ENCODE data around the gene FURIN.
A peak's percentile ranks its signal among the peaks of the same experiment; 100 is the strongest.

FURIN gene

DNA sequence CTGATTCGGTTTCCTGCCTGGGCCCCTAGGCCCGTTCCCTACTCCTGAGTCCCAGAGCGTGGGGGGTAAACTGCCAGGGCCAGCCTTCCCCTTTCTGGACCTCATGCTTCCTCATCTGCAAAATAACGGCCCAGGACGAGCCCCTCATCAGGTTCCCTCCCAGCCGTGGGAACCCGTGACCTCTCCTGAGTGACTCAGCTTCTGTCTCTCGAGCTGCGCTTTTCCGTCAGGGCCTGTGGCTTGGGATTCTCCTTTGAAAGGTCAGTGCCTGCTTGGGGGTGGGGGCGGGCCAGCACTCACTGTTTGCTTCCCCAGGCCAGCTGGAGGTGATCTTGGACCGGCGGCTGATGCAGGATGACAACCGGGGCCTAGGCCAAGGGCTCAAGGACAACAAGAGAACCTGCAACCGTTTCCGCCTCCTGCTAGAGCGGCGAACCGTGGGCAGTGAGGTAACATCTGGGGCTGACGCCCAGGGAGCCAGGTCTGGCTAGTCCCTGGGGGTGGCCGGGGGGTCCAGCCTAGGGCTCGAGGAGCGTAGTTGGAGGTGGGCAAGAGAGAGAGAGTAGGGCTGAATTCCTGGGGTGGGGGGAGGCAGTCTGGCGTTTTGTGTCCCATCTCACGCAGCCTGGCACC is 47.5 kb downstream of the FURIN start:
- POLR2A ChIA-PET, result no interaction called here
- TF ChIP-seq, protein P1, sequence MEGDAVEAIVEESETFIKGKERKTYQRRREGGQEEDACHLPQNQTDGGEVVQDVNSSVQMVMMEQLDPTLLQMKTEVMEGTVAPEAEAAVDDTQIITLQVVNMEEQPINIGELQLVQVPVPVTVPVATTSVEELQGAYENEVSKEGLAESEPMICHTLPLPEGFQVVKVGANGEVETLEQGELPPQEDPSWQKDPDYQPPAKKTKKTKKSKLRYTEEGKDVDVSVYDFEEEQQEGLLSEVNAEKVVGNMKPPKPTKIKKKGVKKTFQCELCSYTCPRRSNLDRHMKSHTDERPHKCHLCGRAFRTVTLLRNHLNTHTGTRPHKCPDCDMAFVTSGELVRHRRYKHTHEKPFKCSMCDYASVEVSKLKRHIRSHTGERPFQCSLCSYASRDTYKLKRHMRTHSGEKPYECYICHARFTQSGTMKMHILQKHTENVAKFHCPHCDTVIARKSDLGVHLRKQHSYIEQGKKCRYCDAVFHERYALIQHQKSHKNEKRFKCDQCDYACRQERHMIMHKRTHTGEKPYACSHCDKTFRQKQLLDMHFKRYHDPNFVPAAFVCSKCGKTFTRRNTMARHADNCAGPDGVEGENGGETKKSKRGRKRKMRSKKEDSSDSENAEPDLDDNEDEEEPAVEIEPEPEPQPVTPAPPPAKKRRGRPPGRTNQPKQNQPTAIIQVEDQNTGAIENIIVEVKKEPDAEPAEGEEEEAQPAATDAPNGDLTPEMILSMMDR (IDR thresholded peaks at IDR 0.05; ENCODE audit: control extremely low read depth, extremely low read depth, low read depth, missing control alignments), result no peak
- no peak for DNase-seq (ENCODE audit: extremely low spot score)
- CTCF ChIA-PET, result interaction anchor here (0.8 to 4.8 kb wide), 3 partner anchors 10 to 17 kb away, joined by 3 to 38 read pairs (median 36); partner anchors contain the start of genes HDDC3, MAN2A2 and UNC45A

DNA sequence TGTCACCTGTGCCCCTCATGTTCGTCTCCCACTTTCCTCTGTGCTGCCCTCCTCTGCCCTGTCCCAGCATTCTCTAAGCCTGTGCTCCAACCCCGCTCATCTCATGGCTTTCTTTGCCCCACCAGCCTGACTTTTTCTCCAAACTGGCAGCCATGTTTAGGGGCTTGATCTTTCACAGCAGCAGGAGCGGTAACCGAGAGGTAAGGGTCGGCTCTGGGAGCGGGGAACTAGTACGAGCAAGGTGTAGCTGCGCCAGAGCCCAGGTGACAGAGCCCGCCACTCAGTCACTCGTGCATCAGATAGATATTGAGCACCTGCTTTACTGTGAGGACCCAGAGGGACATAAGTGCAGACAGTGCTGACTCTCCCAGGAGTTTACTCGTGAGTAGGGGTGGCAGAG is 48.1 kb downstream of the FURIN start:
- TF ChIP-seq, protein P1 (IDR thresholded peaks at IDR 0.05; ENCODE audit: control extremely low read depth, extremely low read depth, low read depth, missing control alignments), result no peak
- ChIA-PET CTCF (interaction anchor here (3.7 to 4.8 kb wide), 2 partner anchors 13 to 16 kb away, joined by 36 to 38 read pairs; partner anchors contain the start of genes HDDC3, MAN2A2 and UNC45A), POLR2A (no interaction called here)
- DNase-seq (ENCODE audit: extremely low spot score), result no peak

DNA sequence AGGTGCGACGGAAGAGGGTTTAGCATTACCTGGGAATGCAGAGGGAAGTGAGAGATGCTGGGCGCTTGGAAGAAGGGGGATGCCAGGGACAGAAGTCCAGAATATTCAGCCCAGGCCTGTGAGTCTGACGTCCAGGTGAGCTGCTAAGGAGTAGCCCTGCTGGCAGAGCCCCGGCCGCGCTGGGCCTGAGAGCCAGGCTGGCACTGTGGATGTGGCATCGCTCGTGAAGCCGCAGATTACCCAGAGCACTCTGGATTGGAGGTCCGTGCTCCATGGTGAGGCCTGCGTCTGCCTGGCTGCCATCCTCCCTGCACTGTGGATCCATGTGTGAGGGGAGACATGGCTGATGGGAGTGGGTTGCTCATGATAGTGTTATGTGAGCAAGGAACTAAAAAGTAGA is 49.2 kb downstream of the FURIN start:
- ChIA-PET POLR2A (no interaction called here), CTCF (interaction anchor here (1.1 to 4.8 kb wide), 2 partner anchors 15 to 24 kb away, joined by 3 to 38 read pairs; partner anchors contain the start of genes HDDC3 and UNC45A)
- TF ChIP-seq, protein P1 (IDR thresholded peaks at IDR 0.05; ENCODE audit: control extremely low read depth, extremely low read depth, low read depth, missing control alignments), result no peak
- DNase-seq (ENCODE audit: extremely low spot score), result no peak

DNA sequence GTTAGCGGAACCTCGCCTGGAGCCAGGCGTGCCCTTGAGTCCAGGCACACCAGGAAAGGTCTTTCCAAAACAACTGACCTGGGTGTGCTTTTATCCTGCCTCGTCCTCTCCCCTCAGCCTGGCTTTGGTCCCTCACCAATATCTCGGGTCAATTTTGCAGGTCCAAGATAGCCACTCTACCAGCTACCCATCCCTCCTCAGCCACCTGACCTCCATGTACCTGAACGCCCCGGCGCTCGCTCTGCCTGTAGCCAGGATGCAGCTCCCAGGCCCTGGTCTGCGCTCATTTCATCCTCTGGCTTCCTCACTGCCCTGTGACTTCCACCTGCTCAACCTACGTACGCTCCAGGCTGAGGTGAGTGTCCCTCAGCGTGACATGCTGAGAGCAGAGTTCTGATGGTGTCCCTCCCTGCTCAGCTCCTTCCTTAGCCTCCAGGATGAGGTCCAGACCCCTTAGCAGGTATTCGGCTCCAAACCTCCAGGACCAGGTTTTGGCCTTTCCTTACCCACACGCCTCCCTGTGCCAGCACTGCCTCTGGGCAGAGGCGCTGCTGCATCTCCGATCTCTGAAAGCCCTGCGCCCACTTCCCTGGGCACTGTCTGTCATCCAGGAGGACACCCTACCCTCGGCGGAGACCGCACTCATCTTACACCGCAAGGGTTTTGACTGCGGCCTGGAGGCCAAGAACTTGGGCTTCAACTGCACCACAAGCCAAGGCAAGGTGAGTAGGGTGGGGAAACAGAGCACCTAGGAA is 49.8 kb downstream of the FURIN start:
- ChIA-PET POLR2A (no interaction called here), CTCF (interaction anchor here (1.1 to 4.8 kb wide), 4 partner anchors 15 to 23 kb away, joined by 3 to 38 read pairs (median 4); partner anchors contain the start of genes HDDC3, MAN2A2 and UNC45A)
- TF ChIP-seq, protein P1 (IDR thresholded peaks at IDR 0.05; ENCODE audit: control extremely low read depth, extremely low read depth, low read depth, missing control alignments), result no peak
- no peak for DNase-seq (ENCODE audit: extremely low spot score)

DNA sequence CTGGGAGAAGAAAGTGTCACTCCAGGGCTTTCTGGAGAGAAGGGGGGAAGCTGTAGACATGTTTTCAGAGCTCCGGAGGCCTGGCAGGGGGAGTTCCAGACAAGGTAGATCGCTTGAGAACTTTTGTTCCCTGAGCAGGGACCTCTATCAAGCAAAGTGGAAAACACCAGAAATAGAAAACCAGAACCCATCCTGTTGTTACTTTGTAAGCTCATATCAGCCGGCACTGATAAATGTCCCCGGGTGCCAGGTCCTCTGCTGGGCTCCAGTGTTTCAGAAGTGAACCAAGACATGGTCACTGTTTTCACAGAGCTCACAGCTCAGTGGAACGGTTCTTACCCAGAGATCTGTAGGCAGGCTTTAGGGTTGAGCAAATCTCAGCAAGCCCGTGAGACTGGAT is 50.4 kb downstream of the FURIN start:
- ChIA-PET CTCF (interaction anchor here (0.8 to 4.8 kb wide), 4 partner anchors 14 to 33 kb away, joined by 3 to 38 read pairs (median 4); partner anchors contain the start of genes HDDC3, MAN2A2 and UNC45A), POLR2A (interaction anchor here (0.6 kb wide), 1 partner anchor 53 kb away, joined by 7 read pairs; no protein-coding TSS in a partner anchor)
- no peak for DNase-seq (ENCODE audit: extremely low spot score)
- TF ChIP-seq, protein P1 (IDR thresholded peaks at IDR 0.05; ENCODE audit: control extremely low read depth, extremely low read depth, low read depth, missing control alignments), result no peak

DNA sequence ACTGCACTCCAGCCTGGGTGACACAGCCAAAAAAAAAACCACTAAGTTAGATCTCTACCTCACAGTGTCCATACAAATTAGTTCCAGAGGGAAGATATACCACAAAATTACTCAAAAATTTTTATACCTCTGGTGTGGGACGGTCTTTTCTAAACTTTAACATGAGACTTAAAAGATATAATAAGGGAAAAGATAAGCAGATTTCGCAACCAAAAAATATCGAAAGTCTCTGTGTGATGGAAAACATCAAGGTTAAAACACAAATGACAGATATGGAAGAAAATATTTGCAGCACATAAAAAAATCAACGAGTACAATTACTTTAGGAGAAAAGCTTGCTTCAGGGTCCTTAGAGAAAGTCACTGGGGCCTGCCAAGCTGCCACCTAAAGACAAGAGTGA is 53.5 kb downstream of the FURIN start:
- ChIA-PET CTCF (interaction anchor here (1.2 to 7.3 kb wide), 4 partner anchors 11 to 35 kb away, joined by 3 to 113 read pairs (median 26); partner anchors contain the start of genes HDDC3, MAN2A2 and UNC45A), POLR2A (interaction anchor here (1.3 kb wide), 1 partner anchor 19 kb away, joined by 3 read pairs; the partner anchor contains the start of gene MAN2A2)
- TF ChIP-seq, protein P1 (IDR thresholded peaks at IDR 0.05; ENCODE audit: control extremely low read depth, extremely low read depth, low read depth, missing control alignments), result no peak
- no peak for DNase-seq (ENCODE audit: extremely low spot score)

DNA sequence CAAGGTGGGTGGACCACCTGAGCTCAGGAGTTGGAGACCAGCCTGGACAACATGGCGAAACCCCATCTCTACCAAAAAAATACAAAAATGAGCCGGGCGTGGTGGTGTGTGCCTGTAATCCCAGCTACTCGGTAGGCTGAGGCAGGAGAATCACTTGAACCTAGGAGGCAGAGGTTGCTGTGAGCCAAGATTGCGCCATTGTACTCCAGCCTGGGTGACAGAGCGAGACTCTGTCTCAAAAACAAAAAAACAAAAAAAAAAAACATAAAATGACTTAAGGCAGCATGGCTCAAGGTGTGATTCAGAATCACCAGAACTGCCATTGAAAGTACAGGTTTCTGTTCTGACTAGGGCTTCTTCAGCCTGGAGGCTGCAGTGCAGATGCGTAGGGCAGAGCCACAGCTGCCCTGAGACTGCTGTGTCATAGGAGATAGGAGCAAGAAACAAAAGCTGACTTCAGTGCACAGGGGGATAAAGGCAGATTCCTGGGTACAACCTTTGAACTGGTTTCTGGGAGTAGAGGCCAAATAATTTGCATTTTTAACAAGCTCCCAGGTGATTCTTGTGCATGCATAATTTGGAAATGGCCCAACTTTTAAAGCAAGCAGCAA is 54.4 kb downstream of the FURIN start:
- DNase-seq (ENCODE audit: extremely low spot score), result peak; percentile 71
- ChIA-PET CTCF (interaction anchor here (1.0 to 7.3 kb wide), 4 partner anchors 11 to 36 kb away, joined by 3 to 113 read pairs (median 26); partner anchors contain the start of genes HDDC3, MAN2A2 and UNC45A), POLR2A (interaction anchor here (0.7 kb wide), 1 partner anchor 73 kb away, joined by 4 read pairs; no protein-coding TSS in a partner anchor)

All from GM10248 (cell line).